Neural cell (in vitro differentiated cells): ENCODE results near the gene UHRF2. TPM values are rescaled to one million over a fixed set of nuclear protein-coding genes. Genes with fewer than 3 reads are reported as not detected.

Experiments
- H2AFZ ChIP-seq: fragments of 200-600, 300-800 bp; sonication (generic), shearing (Covaris generic); 2 replicates; pipeline ENCODE4 v1.6.0; 2014; ENCODE audit warnings: low read depth, mild to moderate bottlenecking, antibody characterized with exemption, low read length, moderate library complexity
- H3F3A ChIP-seq: fragments of 200-600 bp; shearing (Covaris generic); 2 replicates; pipeline ENCODE4 v1.6.1; 2016; ENCODE audit warnings: mild to moderate bottlenecking, moderate library complexity, mixed read lengths, antibody characterized with exemption, low read length; ENCODE audit not compliant: insufficient read depth, poor library complexity, severe bottlenecking
- H3K27ac ChIP-seq: fragments of 200-600, 300-800 bp; sonication (generic), shearing (Covaris generic); 2 replicates; pipeline ENCODE4 v1.5.1; 2014; ENCODE audit warnings: mild to moderate bottlenecking, low read length, moderate library complexity
- H3K27me3 ChIP-seq: fragments of 300-800, 200-600 bp; sonication (generic), shearing (Covaris generic); 2 replicates; pipeline ENCODE4 v1.6.0; 2014; ENCODE audit warnings: mild to moderate bottlenecking, low read depth, low read length, moderate library complexity; ENCODE audit not compliant: insufficient read depth
- H3K36me3 ChIP-seq: fragments of 300-800, 200-600 bp; sonication (generic), shearing (Covaris generic); 2 replicates; pipeline ENCODE4 v1.5.1; 2014; ENCODE audit warnings: mild to moderate bottlenecking, antibody characterized with exemption, low read length, moderate library complexity; ENCODE audit not compliant: insufficient read depth
- H3K4me2 ChIP-seq: fragments of 300-800, 200-600 bp; sonication (generic), shearing (Covaris generic); 2 replicates; pipeline ENCODE4 v1.6.0; 2014; ENCODE audit warnings: mild to moderate bottlenecking, low read length
- H3K4me3 ChIP-seq: fragments of 300-800, 200-600 bp; sonication (generic), shearing (Covaris generic); 2 replicates; pipeline ENCODE4 v1.5.1; 2014; ENCODE audit warnings: mild to moderate bottlenecking, low read length, moderate library complexity
- H3K79me2 ChIP-seq: fragments of 200-600 bp; shearing (Covaris generic); replicated peaks from 2 replicates; pipeline ENCODE4 v1.6.0; 2014; ENCODE audit warnings: mild to moderate bottlenecking, low read length, moderate library complexity; ENCODE audit not compliant: insufficient read depth
- H3K9ac ChIP-seq: fragments of 300-800, 200-600 bp; sonication (generic), shearing (Covaris generic); 2 replicates; pipeline ENCODE4 v1.6.1; 2016; ENCODE audit warnings: mild to moderate bottlenecking, low read length, mixed read lengths
- H3K9me2 ChIP-seq: fragments of 200-600 bp; shearing (Covaris generic); 2 replicates; pipeline ENCODE4 v1.6.1; 2016; ENCODE audit warnings: mild to moderate bottlenecking, low read length, mixed read lengths; ENCODE audit not compliant: insufficient read depth
- H3K9me3 ChIP-seq: fragments of 200-600, 300-800 bp; sonication (generic), shearing (Covaris generic); 2 replicates; pipeline ENCODE4 v1.6.1; 2016; ENCODE audit warnings: mild to moderate bottlenecking, mixed run types, low read length, moderate library complexity, mixed read lengths
- H4K20me1 ChIP-seq: fragments of 200-600 bp; shearing (Covaris generic); 2 replicates; pipeline ENCODE4 v1.6.1; 2016; ENCODE audit warnings: mild to moderate bottlenecking, mixed run types; ENCODE audit not compliant: insufficient read depth
- EP300 ChIP-seq: fragments of 450-650 bp; conservative IDR thresholded peaks from 2 replicates; pipeline ENCODE4 v1.6.1; 2014; ENCODE audit warnings: antibody characterized with exemption, mild to moderate bottlenecking, moderate library complexity; ENCODE audit not compliant: poor library complexity, severe bottlenecking
- EZH2 ChIP-seq: fragments of 200-600, 300-800 bp; shearing (Covaris generic), sonication (generic); IDR thresholded peaks from 2 replicates; pipeline ENCODE4 v1.6.1; 2014; ENCODE audit warnings: antibody characterized with exemption, low read length, borderline replicate concordance, mild to moderate bottlenecking; ENCODE audit not compliant: insufficient read depth, poor library complexity, severe bottlenecking
- MXI1 ChIP-seq: fragments of 450-650 bp; conservative IDR thresholded peaks from 2 replicates; pipeline ENCODE4 v1.6.1; 2014; ENCODE audit warnings: antibody characterized with exemption, mild to moderate bottlenecking; ENCODE audit not compliant: poor library complexity, severe bottlenecking
- POLR2AphosphoS5 ChIP-seq: IDR thresholded peaks from 2 replicates; pipeline ENCODE4 v1.6.1; 2012
- RAD21 ChIP-seq: fragments of 450-650 bp; conservative IDR thresholded peaks from 2 replicates; pipeline ENCODE4 v1.6.1; 2014; ENCODE audit warnings: antibody characterized with exemption, mild to moderate bottlenecking, moderate library complexity
- TAF1 ChIP-seq: IDR thresholded peaks from 2 replicates; pipeline ENCODE4 v1.6.1; 2012; ENCODE audit warnings: low read depth
- polyA minus RNA-seq: library from RNA; depleted of rRNA, polyadenylated mRNA; stranded (reverse); fragments of >200 nt; gene quantifications from 2 replicates; pipeline ENCODE4 v1.2.3, GENCODE V29; 2014
- polyA plus RNA-seq: library from polyadenylated mRNA; depleted of rRNA; stranded (reverse); fragments of >200 nt; gene quantifications from 2 replicates; pipeline ENCODE4 v1.2.3, GENCODE V29; 2014
- TF ChIP-seq, protein P1 (sequence below): IDR thresholded peaks from 2 replicates; pipeline ENCODE4 v1.6.1; 2012; ENCODE audit warnings: borderline replicate concordance
- TF ChIP-seq, protein P2 (sequence below): fragments of 450-650 bp; IDR thresholded peaks from 2 replicates; pipeline ENCODE4 v1.5.1; 2014; ENCODE audit warnings: antibody characterized with exemption, mild to moderate bottlenecking, moderate library complexity; ENCODE audit not compliant: poor library complexity, severe bottlenecking

UHRF2 gene, protein sequence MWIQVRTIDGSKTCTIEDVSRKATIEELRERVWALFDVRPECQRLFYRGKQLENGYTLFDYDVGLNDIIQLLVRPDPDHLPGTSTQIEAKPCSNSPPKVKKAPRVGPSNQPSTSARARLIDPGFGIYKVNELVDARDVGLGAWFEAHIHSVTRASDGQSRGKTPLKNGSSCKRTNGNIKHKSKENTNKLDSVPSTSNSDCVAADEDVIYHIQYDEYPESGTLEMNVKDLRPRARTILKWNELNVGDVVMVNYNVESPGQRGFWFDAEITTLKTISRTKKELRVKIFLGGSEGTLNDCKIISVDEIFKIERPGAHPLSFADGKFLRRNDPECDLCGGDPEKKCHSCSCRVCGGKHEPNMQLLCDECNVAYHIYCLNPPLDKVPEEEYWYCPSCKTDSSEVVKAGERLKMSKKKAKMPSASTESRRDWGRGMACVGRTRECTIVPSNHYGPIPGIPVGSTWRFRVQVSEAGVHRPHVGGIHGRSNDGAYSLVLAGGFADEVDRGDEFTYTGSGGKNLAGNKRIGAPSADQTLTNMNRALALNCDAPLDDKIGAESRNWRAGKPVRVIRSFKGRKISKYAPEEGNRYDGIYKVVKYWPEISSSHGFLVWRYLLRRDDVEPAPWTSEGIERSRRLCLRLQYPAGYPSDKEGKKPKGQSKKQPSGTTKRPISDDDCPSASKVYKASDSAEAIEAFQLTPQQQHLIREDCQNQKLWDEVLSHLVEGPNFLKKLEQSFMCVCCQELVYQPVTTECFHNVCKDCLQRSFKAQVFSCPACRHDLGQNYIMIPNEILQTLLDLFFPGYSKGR
- polyA plus RNA-seq (87.5 and 96.6 TPM in 2 replicates), polyA minus RNA-seq (108 and 168 TPM in 2 replicates)

DNA sequence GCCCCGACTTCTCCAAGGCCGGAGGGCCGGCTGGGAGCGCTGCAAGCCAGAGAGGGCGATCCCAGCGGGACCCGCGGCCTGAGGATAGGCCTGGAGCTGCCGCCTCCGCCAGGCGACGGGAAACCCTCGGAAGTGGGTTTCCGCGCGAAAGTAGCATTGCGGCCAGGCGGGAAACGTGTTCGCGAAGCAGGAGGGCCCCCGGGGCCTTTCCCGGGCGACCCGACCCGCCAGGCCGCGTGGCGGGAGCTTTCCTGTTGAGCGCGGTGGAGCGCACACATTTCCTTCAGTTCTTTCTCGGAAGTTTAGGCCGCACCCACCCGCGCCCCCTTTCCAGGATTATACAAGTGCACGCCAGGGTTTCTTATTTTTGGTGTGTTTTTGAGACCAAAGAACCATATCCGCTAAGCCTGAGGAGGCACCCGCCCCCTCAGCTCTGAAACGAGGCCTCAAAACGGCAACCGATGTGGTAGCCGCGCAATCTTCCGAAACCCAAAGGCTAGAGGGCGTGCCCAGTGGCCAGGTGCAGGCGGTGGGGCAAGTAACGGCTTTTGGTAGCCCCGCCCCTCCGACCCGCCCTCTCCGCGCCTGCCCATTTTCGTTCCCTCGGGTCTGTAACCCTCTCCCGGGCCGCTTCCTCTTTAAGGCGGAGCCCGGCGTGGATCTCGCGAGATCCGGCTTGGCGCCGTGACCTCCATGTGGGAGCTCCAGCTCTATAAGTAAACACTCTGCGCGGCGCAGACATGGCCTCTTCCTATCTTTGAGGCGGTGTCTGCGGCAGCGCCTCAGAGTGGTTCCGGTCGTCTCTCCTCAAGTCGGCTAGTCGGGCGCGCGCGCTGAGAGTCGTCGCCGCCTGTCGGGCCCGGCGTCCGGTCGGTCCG, at the start of gene UHRF2:
TSS of gene UHRF2 (plus strand) at position 713 of the 878 bp plus-strand sequence. CDS start 292 bp downstream, outside the sequence.
- Histone ChIP-seq H2AFZ (peak within 1 kb of the TSS; percentile 100), H4K20me1 (no peaks in the 10 kb centered on the region), H3K4me2 (peak within 1 kb of the TSS; percentile 89), H3K9ac (peak within 1 kb of the TSS; percentile 89), H3K4me3 (peak within 1 kb of the TSS; percentile 91), H3K27ac (peak within 1 kb of the TSS; percentile 83), H3K9me2 (no peaks in the 10 kb centered on the region), H3K27me3 (no peaks in the 10 kb centered on the region), H3K79me2 (peaks cover 47% of the 10 kb centered on the region), H3K36me3 (no peaks in the 10 kb centered on the region), H3K9me3 (no peaks in the 10 kb centered on the region), H3F3A (no peaks in the 10 kb centered on the region)
- no peak for TF ChIP-seq EZH2
- peak; percentile 92 for TF ChIP-seq POLR2AphosphoS5
- peak; percentile 45 for TF ChIP-seq TAF1
- peak; percentile 84 for TF ChIP-seq MXI1
- TF ChIP-seq, protein P1, sequence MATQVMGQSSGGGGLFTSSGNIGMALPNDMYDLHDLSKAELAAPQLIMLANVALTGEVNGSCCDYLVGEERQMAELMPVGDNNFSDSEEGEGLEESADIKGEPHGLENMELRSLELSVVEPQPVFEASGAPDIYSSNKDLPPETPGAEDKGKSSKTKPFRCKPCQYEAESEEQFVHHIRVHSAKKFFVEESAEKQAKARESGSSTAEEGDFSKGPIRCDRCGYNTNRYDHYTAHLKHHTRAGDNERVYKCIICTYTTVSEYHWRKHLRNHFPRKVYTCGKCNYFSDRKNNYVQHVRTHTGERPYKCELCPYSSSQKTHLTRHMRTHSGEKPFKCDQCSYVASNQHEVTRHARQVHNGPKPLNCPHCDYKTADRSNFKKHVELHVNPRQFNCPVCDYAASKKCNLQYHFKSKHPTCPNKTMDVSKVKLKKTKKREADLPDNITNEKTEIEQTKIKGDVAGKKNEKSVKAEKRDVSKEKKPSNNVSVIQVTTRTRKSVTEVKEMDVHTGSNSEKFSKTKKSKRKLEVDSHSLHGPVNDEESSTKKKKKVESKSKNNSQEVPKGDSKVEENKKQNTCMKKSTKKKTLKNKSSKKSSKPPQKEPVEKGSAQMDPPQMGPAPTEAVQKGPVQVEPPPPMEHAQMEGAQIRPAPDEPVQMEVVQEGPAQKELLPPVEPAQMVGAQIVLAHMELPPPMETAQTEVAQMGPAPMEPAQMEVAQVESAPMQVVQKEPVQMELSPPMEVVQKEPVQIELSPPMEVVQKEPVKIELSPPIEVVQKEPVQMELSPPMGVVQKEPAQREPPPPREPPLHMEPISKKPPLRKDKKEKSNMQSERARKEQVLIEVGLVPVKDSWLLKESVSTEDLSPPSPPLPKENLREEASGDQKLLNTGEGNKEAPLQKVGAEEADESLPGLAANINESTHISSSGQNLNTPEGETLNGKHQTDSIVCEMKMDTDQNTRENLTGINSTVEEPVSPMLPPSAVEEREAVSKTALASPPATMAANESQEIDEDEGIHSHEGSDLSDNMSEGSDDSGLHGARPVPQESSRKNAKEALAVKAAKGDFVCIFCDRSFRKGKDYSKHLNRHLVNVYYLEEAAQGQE: peak; percentile 76

DNA sequence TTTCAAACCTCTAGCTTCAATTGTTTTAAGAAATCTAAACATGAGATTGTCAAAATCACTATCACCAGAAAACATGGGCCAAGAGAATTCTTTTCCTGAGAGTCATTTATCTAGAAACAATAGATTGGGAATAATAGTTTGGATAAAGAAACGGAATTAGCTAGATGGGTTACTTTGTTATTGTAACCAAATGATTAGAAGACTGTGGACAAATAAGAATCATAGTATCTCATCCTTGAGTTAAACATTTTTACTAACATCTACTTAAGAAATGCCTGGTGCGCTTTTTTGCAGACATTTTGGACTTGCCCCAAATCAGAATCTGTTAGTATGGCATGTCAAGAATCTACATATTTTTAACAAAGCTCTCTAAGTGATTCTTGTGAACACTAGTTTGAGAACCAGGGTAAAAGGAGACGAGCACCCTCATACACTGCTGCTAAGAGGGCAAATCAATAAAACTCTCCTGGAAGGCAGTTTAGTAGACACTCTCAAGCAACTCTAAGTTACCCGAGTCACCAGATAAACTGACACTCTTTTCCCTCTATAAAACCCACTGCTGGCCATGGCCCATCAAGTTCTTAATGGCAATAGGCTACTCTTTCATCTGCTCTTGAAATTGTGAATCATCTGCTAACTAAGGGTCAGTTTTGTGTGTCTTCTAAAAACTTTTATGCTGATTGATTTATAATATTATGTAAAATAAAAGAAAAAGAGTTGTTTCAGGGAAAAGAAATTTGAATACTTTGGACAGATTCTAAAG, 45.7 kb upstream of the UHRF2 start:
- no peaks in the 10 kb centered on the region for H3K9me3 ChIP-seq

More for the DNA sequence above, 45.7 kb upstream of the UHRF2 start:
- Histone ChIP-seq H3K27ac (no peak overlapping the region), H3K79me2 (no peaks in the 10 kb centered on the region), H3K4me3 (no peak overlapping the region), H3K4me2 (no peak overlapping the region), H3K9ac (no peak overlapping the region), H3K9me2 (no peaks in the 10 kb centered on the region), H2AFZ (no peak overlapping the region), H3K27me3 (no peaks in the 10 kb centered on the region), H3F3A (no peaks in the 10 kb centered on the region), H3K36me3 (no peaks in the 10 kb centered on the region), H4K20me1 (no peaks in the 10 kb centered on the region)
- TF ChIP-seq, protein P1: no peak
- no peak for TF ChIP-seq MXI1
- TF ChIP-seq POLR2AphosphoS5: no peak
- TF ChIP-seq, protein P2, sequence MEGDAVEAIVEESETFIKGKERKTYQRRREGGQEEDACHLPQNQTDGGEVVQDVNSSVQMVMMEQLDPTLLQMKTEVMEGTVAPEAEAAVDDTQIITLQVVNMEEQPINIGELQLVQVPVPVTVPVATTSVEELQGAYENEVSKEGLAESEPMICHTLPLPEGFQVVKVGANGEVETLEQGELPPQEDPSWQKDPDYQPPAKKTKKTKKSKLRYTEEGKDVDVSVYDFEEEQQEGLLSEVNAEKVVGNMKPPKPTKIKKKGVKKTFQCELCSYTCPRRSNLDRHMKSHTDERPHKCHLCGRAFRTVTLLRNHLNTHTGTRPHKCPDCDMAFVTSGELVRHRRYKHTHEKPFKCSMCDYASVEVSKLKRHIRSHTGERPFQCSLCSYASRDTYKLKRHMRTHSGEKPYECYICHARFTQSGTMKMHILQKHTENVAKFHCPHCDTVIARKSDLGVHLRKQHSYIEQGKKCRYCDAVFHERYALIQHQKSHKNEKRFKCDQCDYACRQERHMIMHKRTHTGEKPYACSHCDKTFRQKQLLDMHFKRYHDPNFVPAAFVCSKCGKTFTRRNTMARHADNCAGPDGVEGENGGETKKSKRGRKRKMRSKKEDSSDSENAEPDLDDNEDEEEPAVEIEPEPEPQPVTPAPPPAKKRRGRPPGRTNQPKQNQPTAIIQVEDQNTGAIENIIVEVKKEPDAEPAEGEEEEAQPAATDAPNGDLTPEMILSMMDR: no peak
- no peak for TF ChIP-seq RAD21
- no peak for TF ChIP-seq TAF1
- no peak for TF ChIP-seq EP300
